ENCODE measurements around the gene ARMC2. TPM values are rescaled to one million over a fixed set of nuclear protein-coding genes. Genes with fewer than 3 reads are reported as not detected.

ARMC2 gene
- total and polyA plus RNA-seq, 2 of the 8 experiments (the other 6 are each of a cell fraction or from before 2014, with no cell fraction given): 1.6 to 4.4 TPM

DNA sequence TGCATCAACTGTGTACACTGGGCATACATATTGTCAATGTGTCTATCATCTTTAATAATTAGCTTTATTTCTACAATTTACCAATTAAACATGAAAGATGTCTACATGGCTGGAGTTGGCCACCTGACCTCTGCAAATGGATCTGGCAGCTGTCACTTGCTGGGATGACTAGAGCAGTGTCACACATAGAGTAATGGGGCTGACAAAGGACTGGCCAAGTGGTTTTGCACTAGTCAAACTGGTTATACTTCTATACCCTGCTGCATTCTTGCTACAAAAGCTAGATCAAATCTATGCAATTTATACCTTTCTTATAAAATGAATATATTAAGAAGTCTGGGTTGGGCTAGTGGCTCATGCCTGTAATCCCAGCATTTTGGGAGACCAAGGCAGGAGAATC, 147.1 kb downstream of the ARMC2 start:
- Histone ChIP-seq H3K14ac (ENCODE audit: insufficient read length) (no peak overlapping the region), H3K23ac (ENCODE audit: insufficient read length) (no peak overlapping the region), H2AFZ (ENCODE audit: low read length) (no peak overlapping the region), H3K4me3 (ENCODE audit: extremely low read depth in 1 of 4, insufficient read depth in 2 of 4, low read depth in 3 of 4, low read length in 4 of 4) (no peak overlapping the region), H3K79me2 (ENCODE audit: control insufficient read depth in 1 of 2, insufficient read depth in 2 of 2, low read length in 2 of 2) (no peaks in the 10 kb centered on the region), H2BK20ac (ENCODE audit: low read length) (no peak overlapping the region), H3K56ac (replicated peaks; ENCODE audit: insufficient read length, low read depth, low read length) (no peak overlapping the region), H3K27me3 (replicated peaks in 1 of 4; ENCODE audit: control insufficient read depth in 3 of 4, extremely low read depth in 1 of 4, insufficient read depth in 3 of 4, low read length in 3 of 4) (peaks cover 0 to 1% (median 0%) of the 10 kb centered on the region in 4 experiments; a peak in 1 of 7 replicates), H2BK12ac (ENCODE audit: low read depth, low read length) (no peak overlapping the region), H4K5ac (ENCODE audit: insufficient read length, low read depth, low read length) (no peak overlapping the region), H4K8ac (ENCODE audit: extremely low read depth, insufficient read depth, low read length) (no peak overlapping the region), H2BK5ac (ENCODE audit: low read depth, low read length) (no peak overlapping the region), H2AK5ac (ENCODE audit: low read depth, low read length) (no peak overlapping the region), H2BK120ac (replicated peaks; ENCODE audit: low read depth, low read length) (no peak overlapping the region), H3K36me3 (ENCODE audit: control insufficient read depth in 2 of 4, insufficient read depth in 4 of 4, low read length in 3 of 4) (peaks cover 2 to 36% (median 11%) of the 10 kb centered on the region in 4 experiments), H3K4me2 (ENCODE audit: insufficient read depth in 1 of 2, low read depth in 2 of 2, low read length in 2 of 2) (no peak overlapping the region), H3K79me1 (ENCODE audit: low read depth, low read length) (no peaks in the 10 kb centered on the region), H3K4ac (replicated peaks; ENCODE audit: insufficient read length, low read depth, low read length) (no peak overlapping the region), H3K18ac (ENCODE audit: extremely low read depth, low read length) (no peak overlapping the region), H4K20me1 (replicated peaks in 1 of 2; ENCODE audit: control insufficient read depth in 1 of 2, insufficient read depth in 2 of 2, low read length in 2 of 2) (no peaks in the 10 kb centered on the region), H3K27ac (ENCODE audit: low read depth, low read length) (no peak overlapping the region), H3K9me3 (ENCODE audit: insufficient read depth in 2 of 2, low read depth in 1 of 2, low read length in 1 of 2) (no peaks in the 10 kb centered on the region), H3K4me1 (replicated peaks in 1 of 4; ENCODE audit: control insufficient read depth in 3 of 4, insufficient read depth in 4 of 4, low read length in 3 of 4) (no peaks in the 10 kb centered on the region), H2BK15ac (ENCODE audit: low read length) (no peak overlapping the region), H4K91ac (replicated peaks; ENCODE audit: insufficient read length, low read length) (no peak overlapping the region), H3K23me2 (ENCODE audit: low read depth, low read length) (no peaks in the 10 kb centered on the region), H3K9ac (replicated peaks in 1 of 4; ENCODE audit: extremely low read depth in 1 of 4, low read depth in 3 of 4, low read length in 3 of 4) (no peak overlapping the region)
- FAIRE-seq (no peak), DNase-seq (ENCODE audit: low read depth in 1 of 2, low spot score in 2 of 2) (no peak)
- POLR2A ChIA-PET (ENCODE audit: partially characterized antibody): no interaction called here
- CTCF ChIA-PET (ENCODE audit: partially characterized antibody): interaction anchor here (1.1 to 2.6 kb wide), 2 partner anchors 27 to 81 kb away, joined by 3 to 7 read pairs; no protein-coding TSS in a partner anchor
- TF ChIP-seq NANOG (IDR thresholded peaks at IDR 0.05; ENCODE audit: insufficient read depth, low read depth, low read length, poor library complexity, severe bottlenecking) (no peak), CBX8 (IDR thresholded peaks at IDR 0.05; ENCODE audit: borderline replicate concordance, low read depth, low read length) (no peak), JUND (IDR thresholded peaks at IDR 0.05; ENCODE audit: low read length) (no peak), CTBP2 (IDR thresholded peaks at IDR 0.05; ENCODE audit: borderline replicate concordance, insufficient read depth, insufficient read length, low read length) (no peak), BRCA1 (IDR thresholded peaks at IDR 0.05; ENCODE audit: low read depth, low read length) (no peak), PHF8 (conservative IDR thresholded peaks at IDR 0.05; ENCODE audit: low read depth, low read length) (no peak), POLR2AphosphoS5 (IDR thresholded peaks at IDR 0.05; ENCODE audit: low read depth, low read length) (no peak), BACH1 (IDR thresholded peaks at IDR 0.05; ENCODE audit: low read length) (no peak), SIX5 (IDR thresholded peaks at IDR 0.05; ENCODE audit: low read depth, low read length) (no peak), CHD1 (IDR thresholded peaks at IDR 0.05; ENCODE audit: low read depth, low read length) (no peak), CEBPB (IDR thresholded peaks at IDR 0.05; ENCODE audit: low read depth, low read length) (no peak)
- TF ChIP-seq, protein P1, sequence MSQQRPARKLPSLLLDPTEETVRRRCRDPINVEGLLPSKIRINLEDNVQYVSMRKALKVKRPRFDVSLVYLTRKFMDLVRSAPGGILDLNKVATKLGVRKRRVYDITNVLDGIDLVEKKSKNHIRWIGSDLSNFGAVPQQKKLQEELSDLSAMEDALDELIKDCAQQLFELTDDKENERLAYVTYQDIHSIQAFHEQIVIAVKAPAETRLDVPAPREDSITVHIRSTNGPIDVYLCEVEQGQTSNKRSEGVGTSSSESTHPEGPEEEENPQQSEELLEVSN (IDR thresholded peaks at IDR 0.05): no peak
- TF ChIP-seq, protein P2, sequence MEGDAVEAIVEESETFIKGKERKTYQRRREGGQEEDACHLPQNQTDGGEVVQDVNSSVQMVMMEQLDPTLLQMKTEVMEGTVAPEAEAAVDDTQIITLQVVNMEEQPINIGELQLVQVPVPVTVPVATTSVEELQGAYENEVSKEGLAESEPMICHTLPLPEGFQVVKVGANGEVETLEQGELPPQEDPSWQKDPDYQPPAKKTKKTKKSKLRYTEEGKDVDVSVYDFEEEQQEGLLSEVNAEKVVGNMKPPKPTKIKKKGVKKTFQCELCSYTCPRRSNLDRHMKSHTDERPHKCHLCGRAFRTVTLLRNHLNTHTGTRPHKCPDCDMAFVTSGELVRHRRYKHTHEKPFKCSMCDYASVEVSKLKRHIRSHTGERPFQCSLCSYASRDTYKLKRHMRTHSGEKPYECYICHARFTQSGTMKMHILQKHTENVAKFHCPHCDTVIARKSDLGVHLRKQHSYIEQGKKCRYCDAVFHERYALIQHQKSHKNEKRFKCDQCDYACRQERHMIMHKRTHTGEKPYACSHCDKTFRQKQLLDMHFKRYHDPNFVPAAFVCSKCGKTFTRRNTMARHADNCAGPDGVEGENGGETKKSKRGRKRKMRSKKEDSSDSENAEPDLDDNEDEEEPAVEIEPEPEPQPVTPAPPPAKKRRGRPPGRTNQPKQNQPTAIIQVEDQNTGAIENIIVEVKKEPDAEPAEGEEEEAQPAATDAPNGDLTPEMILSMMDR (IDR thresholded peaks at IDR 0.05; ENCODE audit: control extremely low read depth in 1 of 3, insufficient read depth in 1 of 3, low read depth in 1 of 3, low read length in 3 of 3): no peak

All from H1 (cell line).